ENCODE data around the gene IL21R.

GRCh38 chr16:27381236-27381635, 20.7 kb upstream of the IL21R start:
- TF ChIP-seq SNAI2 (CRISPR knock-in tag; IDR thresholded peaks at IDR 0.05) (no peak), CSDC2 (CRISPR knock-in tag; IDR thresholded peaks at IDR 0.05) (no peak), POU6F1 (CRISPR knock-in tag; IDR thresholded peaks at IDR 0.05; ENCODE audit: borderline replicate concordance, low read depth) (no peak), ZFP3 (CRISPR knock-in tag; IDR thresholded peaks at IDR 0.05) (no peak), CREB5 (CRISPR knock-in tag; IDR thresholded peaks at IDR 0.05; ENCODE audit: low read depth) (no peak), ZFP30 (CRISPR knock-in tag; IDR thresholded peaks at IDR 0.05) (no peak)
